Adrenal gland (tissue), 5 donors: ENCODE results near the gene SLITRK4.

Experiments used
- CTCF ChIP-seq, 6 experiments: fragments of 450-650 bp in 4 of 6; fragments of 200-600 bp in 2 of 6; sonication (generic) in 1 of 6; IDR thresholded peaks; 1 replicate in 5 of 6; 2 replicates in 1 of 6; pipeline versions ENCODE4 v1.5.1 to v1.8.0; 2016 to 2021; ENCODE audit warnings: antibody characterized with exemption in 6 of 6, mild to moderate bottlenecking in 2 of 6, moderate library complexity in 1 of 6
- POLR2A ChIP-seq, 2 donors: fragments of 450-650 bp; IDR thresholded peaks; one replicate each; pipeline ENCODE4 v1.6.1; 2017; ENCODE audit warnings: antibody characterized with exemption in 2 of 2, mild to moderate bottlenecking in 2 of 2, moderate library complexity in 1 of 2
- donor health status: DM: no; HTN: no; CAD: no.

GRCh38 chrX:143664302-143664701 lies 28.4 kb upstream of the SLITRK4 start:
- TF ChIP-seq CTCF (IDR thresholded peaks at IDR 0.05) = peak; percentile 29 to 72 (median 44)
- no peak for TF ChIP-seq POLR2A (IDR thresholded peaks at IDR 0.05)
